Lower lobe of right lung (tissue), 2 donors: ENCODE data around the gene C11orf98. TPM values are rescaled to one million over a fixed set of nuclear protein-coding genes. Genes with fewer than 3 reads are reported as not detected.

Experiments used
- ATAC-seq, 2 donors: fragments of 200-7000 bp; cut with Tn5 transposase; one replicate each; pipeline ENCODE4 v1.9.1; 2020 to 2022; ENCODE audit warnings: mild to moderate bottlenecking in 2 of 2, moderate library complexity in 2 of 2
- DNase-seq: peaks from one replicate; pipeline ENCODE4 v3.0.0-alpha.2; 2020
- H3K27ac ChIP-seq: fragments of 200-600 bp; one replicate; pipeline ENCODE4 v1.8.0; 2022
- H3K27me3 ChIP-seq: fragments of 200-600 bp; one replicate; pipeline ENCODE4 v1.8.0; 2022; ENCODE audit warnings: low read depth
- H3K36me3 ChIP-seq: fragments of 200-600 bp; one replicate; pipeline ENCODE4 v1.8.0; 2022; ENCODE audit warnings: mild to moderate bottlenecking
- H3K4me1 ChIP-seq: fragments of 200-600 bp; one replicate; pipeline ENCODE4 v1.8.0; 2022
- H3K4me3 ChIP-seq: fragments of 200-600 bp; one replicate; pipeline ENCODE4 v1.8.0; 2022; ENCODE audit warnings: mild to moderate bottlenecking
- H3K9me3 ChIP-seq: fragments of 200-600 bp; one replicate; pipeline ENCODE4 v1.8.0; 2022
- intact Hi-C: fragments of 100-400 bp; cut with DNase I; formaldehyde crosslinking; loops from one replicate; pipeline ENCODE4 v1.11.0; 2022
- total RNA-seq: library from RNA; stranded (reverse); fragmentation: NEBNext Ultra II Directional; extraction: Animal tissue kit (Norgen Biotek cat#: 25700); gene quantifications from one replicate; pipeline ENCODE4 v1.2.1, GENCODE V29; 2021
- TF ChIP-seq, protein P1 (sequence below): fragments of 200-600 bp; IDR thresholded peaks from one replicate; pipeline ENCODE4 v1.8.0; 2022; ENCODE audit warnings: antibody characterized with exemption, mild to moderate bottlenecking
- donor health status: DM: no; HTN: yes; CAD: no; lungs with severe emphysema.

The C11orf98 gene
- total RNA-seq, 1 donor from 2014 or later = 37.1 TPM

DNA sequence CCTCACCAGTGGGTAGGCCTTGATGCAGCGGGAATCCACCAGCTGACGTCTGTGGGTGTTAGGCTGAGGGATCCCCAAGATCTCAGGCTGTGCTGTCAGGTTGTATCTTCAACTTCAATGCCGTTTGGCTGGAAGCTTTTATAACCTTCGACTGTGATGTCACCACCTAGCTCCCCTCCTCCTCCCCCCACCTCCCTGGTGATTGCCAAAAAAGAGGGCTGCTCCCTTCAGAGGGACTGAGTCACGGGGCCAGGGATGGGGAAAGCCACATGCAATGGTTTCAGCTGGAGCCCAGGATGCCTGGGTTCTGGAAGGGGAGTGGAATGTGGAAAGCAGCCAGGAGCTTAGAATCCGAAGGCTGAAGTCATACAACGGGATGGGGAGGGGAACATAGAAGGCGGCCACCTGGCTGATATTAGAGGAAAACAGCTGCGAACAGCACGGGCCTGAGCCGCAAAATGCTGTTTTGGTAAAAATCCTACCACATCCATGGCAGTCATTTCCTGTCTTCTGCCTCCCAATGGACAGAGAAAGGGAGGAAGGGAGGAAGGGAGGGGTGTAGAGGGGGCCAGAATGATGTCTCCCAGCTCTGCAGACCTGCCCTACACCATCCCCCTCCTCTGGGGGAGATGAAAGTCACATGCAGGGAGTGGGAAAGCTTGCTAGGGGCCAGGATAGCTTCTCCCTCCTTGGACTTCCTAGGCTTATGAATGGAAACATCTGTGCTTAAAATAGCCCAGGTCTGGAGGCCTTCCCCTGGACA lies 24.6 kb upstream of the C11orf98 start, which contains the start of gene LRRN4CL:
Gene LRRN4CL (minus strand): TSS at position 110 of the 763 bp plus-strand sequence. CDS start 1,022 bp downstream, outside the sequence.
- Histone ChIP-seq H3K4me3 (peak within 1 kb of the TSS; percentile 41), H3K9me3 (no peaks in the 10 kb centered on the region), H3K4me1 (peaks cover 12% of the 10 kb centered on the region), H3K27ac (peak within 1 kb of the TSS; percentile 36), H3K27me3 (peaks cover 8% of the 10 kb centered on the region), H3K36me3 (peaks cover 40% of the 10 kb centered on the region)
- intact Hi-C loops = no loop called here
- no peak for DNase-seq
- TF ChIP-seq, protein P1, sequence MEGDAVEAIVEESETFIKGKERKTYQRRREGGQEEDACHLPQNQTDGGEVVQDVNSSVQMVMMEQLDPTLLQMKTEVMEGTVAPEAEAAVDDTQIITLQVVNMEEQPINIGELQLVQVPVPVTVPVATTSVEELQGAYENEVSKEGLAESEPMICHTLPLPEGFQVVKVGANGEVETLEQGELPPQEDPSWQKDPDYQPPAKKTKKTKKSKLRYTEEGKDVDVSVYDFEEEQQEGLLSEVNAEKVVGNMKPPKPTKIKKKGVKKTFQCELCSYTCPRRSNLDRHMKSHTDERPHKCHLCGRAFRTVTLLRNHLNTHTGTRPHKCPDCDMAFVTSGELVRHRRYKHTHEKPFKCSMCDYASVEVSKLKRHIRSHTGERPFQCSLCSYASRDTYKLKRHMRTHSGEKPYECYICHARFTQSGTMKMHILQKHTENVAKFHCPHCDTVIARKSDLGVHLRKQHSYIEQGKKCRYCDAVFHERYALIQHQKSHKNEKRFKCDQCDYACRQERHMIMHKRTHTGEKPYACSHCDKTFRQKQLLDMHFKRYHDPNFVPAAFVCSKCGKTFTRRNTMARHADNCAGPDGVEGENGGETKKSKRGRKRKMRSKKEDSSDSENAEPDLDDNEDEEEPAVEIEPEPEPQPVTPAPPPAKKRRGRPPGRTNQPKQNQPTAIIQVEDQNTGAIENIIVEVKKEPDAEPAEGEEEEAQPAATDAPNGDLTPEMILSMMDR = no peak
- peak; percentile 46 to 48 for ATAC-seq

DNA sequence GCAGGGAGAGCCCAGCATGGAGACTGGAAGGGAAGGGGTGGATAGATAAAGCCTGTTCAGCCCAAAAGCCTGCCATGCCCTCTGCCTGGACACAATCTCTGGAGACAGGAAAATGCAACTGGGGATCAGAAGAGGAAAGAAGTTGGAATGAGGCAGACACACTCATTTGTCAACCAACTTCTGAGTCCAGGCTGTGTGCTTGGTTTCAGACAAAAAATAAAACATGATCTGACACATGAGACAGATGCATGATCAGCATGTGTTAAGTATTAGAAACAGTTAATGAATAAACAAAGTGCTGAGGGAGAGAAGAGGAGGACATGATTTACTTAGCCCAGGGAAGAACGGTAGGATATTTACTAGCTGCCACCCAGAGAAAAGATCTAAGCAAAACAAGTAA lies 23.5 kb upstream of the C11orf98 start:
- no peak for DNase-seq
- Histone ChIP-seq H3K4me1 (peaks cover 12% of the 10 kb centered on the region), H3K4me3 (peak overlapping the region; percentile 41), H3K9me3 (no peaks in the 10 kb centered on the region), H3K27me3 (peaks cover 8% of the 10 kb centered on the region), H3K27ac (no peak overlapping the region), H3K36me3 (peaks cover 38% of the 10 kb centered on the region)
- ATAC-seq = no peak
- TF ChIP-seq, protein P1 = no peak
- intact Hi-C loops = no loop called here

DNA sequence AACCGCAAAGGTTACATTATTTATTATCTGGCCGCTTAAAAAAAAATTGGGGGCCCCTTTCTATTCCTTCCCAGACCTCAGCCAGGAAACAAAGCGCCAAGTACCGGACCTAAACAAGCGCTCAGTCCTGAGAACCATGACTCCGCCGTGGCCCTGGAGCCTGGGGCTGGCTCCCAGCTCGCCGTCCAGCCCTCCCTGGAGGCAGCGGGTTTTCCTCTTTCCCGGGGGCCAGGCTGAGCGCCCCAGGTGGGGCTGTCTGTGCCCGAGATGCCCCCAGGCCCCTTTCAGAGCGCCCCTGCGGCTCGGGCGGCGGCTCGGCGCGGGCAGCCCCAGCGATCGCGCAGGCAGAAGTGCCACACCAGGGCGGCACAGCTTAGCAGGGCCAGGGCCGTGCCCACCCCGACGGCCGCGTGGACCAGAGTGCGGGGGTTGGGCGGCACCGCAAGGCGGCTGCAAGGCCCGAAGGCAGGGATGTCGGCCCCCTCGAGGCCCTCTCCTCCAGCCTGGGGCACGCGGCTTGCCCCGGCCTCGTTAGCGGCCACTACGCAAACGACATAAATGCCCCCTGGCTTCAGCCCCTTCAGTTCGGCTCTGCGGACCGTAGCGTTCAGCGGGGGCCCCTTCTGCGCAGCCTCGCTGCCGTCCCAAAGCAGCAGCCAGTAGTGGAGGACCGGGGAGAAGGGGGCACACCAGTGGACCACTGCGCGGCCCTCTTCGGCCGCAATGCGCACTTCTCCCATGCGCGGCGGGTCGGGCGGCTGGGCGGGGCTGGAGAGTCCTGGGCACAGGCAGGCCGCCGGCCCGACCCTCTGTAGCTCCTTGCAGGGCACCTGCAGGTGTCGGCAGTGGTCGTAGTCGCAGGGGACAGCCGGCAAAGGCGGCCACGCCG lies 22.7 kb upstream of the C11orf98 start:
- TF ChIP-seq, protein P1 = no peak
- Histone ChIP-seq H3K4me3 (peak overlapping the region; percentile 41), H3K9me3 (no peaks in the 10 kb centered on the region), H3K36me3 (peaks cover 30% of the 10 kb centered on the region), H3K4me1 (peaks cover 12% of the 10 kb centered on the region), H3K27ac (peak overlapping the region; percentile 24), H3K27me3 (peaks cover 8% of the 10 kb centered on the region)
- intact Hi-C loops = no loop called here
- DNase-seq (no peak), ATAC-seq (peak; percentile 50 to 67)

DNA sequence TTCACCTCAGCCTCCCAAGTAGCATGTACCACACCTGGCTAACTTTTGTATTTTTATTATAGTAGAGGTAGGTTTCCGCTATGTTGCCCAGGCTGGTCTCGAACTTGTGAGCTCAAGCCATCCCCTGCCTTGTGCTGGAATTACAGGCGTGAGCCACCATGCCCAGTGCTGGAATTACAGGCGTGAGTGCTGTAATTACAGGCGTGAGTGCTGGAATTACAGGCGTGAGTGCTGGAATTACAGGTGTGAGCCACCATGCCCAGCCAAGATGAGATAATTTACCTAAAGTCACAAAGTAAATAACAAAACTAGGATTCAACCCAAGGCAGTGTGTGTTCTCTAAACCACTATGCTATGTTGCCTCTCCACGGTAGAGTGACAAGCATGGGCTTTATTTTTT lies 17.5 kb upstream of the C11orf98 start:
- intact Hi-C loops = no loop called here
- Histone ChIP-seq H3K9me3 (no peaks in the 10 kb centered on the region), H3K4me3 (no peak overlapping the region), H3K27ac (no peak overlapping the region), H3K4me1 (peaks cover 29% of the 10 kb centered on the region), H3K27me3 (peaks cover under 1% of the 10 kb centered on the region), H3K36me3 (peaks cover 4% of the 10 kb centered on the region)
- TF ChIP-seq, protein P1 = no peak
- ATAC-seq (no peak), DNase-seq (no peak)

DNA sequence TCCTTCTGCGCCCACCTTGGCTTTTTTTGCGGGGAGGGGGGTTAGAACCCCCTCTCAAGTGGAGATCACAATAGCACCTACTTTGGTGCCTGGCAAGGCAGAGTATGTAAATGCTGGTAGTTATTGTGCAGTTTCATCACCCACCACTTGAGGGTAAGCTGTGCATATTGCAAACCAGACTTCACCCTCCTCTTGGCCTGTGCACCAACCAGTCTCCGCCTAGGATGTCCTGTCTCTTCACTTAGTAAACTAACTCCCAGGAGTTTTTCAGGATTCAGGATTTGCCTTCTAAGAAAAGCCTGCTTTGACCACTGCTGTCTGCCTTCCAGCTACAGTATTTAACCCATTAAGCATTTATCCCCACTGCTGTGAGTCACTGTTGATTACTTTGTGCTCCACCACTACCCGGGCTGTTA lies 15.8 kb upstream of the C11orf98 start:
- DNase-seq = no peak
- H3K9me3 ChIP-seq = no peaks in the 10 kb centered on the region
- no peak overlapping the region for H3K27ac ChIP-seq
- no peak overlapping the region for H3K4me3 ChIP-seq
- TF ChIP-seq, protein P1 = peak; percentile 54
- H3K4me1 ChIP-seq = peaks cover 34% of the 10 kb centered on the region
- H3K27me3 ChIP-seq = no peaks in the 10 kb centered on the region
- peak; percentile 75 to 79 for ATAC-seq
- peaks cover 21% of the 10 kb centered on the region for H3K36me3 ChIP-seq
- intact Hi-C loops = no loop called here
